ENCODE data around the gene MGAT4B.

DNA sequence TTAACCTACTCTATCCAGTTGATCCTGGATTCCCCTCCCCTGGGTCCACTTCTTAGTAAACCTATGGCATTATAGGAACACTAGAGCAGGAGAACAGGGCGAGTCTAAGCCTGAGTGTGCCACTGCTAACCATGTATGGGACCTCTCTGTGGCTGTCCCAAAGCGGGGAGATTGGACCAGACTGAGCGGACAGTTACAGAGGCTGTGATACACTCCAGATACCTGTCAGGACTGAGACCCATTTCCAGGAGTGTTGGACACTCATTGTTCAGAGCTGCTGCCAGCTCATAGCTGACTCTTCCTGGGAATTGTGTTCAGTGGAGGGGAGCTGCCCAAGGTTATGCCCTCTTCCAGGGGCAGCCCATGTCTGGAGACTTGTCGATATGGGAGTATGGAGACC lies 24.8 kb downstream of the MGAT4B start:
- TF ChIP-seq CTCF (IDR thresholded peaks at IDR 0.05) = no peak
- TF ChIP-seq POLR2A (IDR thresholded peaks at IDR 0.05) = no peak
